HG03039 (cell line): ENCODE results near the gene POLD4.

ENCODE experiments used
- ATAC-seq: cut with Tn5 transposase; IDR thresholded peaks from one replicate; pipeline ENCODE4 v1.9.1; 2021; ENCODE audit warnings: mild to moderate bottlenecking, moderate library complexity; ENCODE audit not compliant: unreplicated experiment

Gene POLD4

DNA sequence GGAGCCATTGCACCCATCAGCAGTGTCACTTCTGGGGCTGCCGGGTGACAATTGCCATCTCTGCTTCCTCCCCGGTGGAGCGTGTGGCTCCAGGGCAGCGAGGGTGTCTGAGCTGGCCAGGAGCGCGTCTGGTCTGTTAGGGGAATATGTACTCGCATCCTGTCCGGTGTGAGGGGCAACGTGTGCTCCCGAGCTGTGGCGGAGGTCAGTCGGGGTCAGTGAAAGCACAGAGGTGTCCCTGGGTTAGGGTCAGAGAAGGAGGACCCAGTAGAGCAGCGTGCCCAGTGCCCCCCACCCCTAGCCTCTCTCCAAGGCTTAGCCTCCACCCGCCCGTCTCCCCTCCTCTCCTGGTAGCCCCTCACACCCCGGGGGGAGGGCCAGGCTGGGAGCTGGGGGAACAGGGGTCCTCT is 18.6 kb upstream of the POLD4 start:
- ATAC-seq, result no peak

DNA sequence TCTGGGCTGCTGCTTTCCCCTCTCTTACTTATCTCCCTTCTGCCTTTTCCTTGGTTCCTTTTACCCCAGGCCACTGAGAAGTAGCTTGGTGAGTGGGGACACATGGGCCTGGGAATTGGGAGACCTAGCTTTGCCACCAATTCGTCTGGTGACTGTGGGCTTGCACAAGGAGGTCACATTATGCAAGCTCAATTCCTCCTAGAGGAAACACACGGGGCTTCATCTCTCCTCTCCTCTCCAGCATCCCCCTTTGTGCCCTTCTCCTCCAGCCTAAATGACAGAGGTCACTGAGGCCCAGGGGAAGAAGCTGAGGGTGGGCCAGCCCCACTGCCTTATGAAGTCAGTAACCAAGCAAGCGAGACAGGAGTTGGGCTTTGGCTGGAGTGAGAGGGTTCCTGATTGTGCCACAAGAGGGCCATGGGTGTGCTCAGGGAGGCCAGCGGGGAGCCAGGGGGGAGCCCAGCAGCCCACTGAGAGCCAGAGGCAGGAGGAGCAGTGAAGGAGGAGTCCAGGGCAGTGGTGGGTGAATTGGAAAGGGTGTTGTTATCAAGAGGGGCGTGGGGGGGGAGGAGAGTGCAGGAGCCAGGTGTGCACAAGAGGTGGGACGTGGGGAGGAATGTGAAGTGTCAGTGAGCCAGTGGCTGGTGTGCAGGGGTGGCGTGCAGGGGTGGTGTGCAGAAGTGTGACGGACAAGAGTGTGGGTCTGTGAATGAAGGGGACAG is 18.0 kb upstream of the POLD4 start:
- ATAC-seq, result no peak

DNA sequence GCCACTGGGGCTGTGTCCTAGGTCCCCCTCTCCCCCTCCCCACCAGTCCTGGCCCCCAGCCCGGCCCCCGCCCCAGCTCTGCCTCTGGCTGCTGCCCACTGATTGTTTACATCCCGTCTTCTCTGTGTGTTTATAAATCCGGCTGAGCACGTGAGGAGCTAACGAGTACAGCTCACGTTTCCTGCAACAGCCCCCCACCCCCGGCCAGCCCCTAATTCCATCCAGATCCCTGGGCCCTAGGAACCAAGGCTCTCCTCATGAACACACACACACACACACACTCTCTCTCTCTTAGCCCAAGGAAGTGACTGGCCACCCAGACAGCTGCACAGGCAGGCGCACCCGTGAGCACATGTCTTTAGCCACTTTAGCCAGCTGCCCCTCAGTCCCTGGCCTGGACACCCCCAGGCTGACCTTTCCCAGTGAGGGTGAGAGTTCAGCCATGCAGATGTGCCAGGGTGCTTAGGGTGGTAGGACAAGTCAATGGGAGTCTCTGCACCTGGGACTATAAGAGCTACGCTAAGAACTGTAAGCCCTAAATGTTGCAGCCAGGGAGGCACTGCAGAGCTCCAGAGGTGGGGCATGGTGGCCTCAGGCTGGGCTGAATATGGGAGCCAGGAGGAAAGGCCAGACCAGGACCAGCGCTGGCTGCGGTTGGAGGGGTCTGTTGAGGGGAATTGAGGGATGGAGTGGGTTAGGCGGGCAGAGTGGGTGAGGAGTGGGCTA is 17.2 kb upstream of the POLD4 start:
- ATAC-seq, result no peak

DNA sequence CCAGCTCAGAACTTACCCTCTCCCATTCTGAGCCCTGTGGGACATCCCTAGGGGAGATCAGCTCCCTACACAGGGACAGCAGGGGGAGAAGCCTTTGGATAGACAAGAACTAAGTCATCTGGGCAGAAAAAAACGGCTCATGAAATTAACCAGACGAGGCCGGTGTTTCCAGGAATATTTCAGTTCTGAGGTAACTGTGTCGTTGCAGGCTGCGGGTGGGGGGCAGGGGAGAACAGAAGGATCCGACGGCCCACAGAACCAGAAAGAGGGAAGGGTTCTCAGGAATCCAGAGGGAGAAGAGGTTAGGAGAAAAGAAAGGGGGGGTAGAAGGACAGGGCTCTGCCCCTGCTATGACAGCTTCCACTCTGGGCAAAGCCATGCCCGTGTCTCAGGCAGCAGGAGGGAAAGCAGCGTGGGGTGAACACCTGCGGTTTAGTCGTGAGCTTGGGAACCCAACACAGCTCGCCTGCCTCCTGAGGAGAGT is 16.5 kb upstream of the POLD4 start:
- no peak for ATAC-seq

- no peak for ATAC-seq
Observed at GRCh38 chr11:67369275-67369674, 15.9 kb upstream of the POLD4 start.

GRCh38 chr11:67368621-67369020 is 15.3 kb upstream of the POLD4 start:
- ATAC-seq, result no peak

DNA sequence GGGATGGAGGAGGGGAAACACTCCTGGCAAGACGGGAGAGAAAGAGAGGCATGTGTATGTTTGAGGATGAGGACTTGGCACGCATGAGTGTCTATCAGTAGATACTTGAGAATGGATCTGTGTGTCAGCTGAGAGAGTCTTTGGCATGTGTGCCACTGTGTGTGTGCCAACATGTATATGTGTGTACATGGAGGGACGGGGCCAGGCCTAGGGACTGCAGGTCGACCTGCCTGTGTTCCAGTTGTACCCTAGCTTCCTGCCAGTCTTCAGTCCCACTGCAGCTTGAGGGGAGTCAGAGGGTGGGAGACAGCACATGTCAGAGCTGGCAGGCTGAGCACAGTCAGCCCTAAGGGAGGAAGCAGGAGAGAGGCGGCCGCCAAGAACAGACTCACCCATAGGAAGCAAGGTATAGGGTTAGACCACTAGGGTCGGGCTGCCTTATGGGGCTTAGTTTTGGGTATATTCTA is 14.4 kb upstream of the POLD4 start:
- ATAC-seq, result no peak

GRCh38 chr11:67366961-67367760 is 13.8 kb upstream of the POLD4 start:
- ATAC-seq, result no peak

DNA sequence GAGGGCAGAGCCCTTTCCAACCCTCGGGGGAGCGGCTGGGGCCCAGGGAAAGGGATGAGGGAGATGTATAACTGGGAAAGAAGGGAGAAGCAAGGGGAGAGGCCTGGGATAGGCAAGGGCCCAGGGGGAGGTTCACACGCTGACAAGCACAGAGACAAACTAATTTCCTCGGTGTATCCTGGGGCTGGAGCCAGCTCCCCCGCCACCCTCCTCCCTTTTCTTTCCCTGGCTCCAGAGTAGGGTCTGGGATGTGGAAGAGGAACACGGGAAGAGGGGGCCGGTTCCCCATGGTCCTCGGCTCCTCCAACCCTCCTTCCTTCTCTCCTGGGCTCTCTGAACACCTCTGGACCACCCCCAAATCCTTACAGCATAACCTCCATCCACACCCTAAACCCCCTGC is 13.2 kb upstream of the POLD4 start:
- ATAC-seq, result no peak

DNA sequence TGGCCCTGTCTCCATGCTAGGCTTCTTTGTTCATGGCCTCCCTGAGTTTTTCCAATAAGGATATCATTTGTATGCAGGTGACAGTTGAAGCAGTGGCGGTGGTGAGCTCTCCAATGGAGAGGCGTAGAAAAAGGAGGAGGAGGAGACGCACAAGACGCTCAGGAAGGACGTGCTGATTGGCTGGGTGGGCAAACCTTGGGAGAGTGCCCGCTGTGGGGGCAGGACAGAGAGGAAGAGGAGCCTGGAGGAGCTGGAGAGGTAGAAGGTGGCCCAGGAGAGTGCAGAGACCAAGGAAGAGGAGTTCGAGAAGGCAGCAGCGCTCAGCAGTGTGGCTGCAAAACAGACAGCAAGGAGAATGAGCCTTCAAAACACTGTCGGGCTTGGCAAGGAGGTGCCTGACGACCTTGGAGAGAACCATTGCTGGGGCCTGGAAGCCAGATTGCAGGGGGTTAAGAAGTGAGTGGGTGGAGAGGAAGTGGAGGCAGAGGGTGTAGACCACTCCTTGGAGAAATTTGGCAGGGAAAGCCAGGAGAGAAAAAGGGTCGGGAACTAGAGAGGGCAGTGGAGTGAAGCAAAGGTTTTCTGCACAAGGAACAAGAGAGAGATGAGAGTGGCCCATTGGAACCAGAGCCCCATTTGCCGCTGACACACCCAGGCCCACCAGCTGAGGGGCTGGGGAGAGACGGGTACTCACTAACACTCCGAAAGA is 12.5 kb upstream of the POLD4 start:
- ATAC-seq, result no peak

GRCh38 chr11:67364783-67365722 is 11.7 kb upstream of the POLD4 start:
- ATAC-seq, result no peak

DNA sequence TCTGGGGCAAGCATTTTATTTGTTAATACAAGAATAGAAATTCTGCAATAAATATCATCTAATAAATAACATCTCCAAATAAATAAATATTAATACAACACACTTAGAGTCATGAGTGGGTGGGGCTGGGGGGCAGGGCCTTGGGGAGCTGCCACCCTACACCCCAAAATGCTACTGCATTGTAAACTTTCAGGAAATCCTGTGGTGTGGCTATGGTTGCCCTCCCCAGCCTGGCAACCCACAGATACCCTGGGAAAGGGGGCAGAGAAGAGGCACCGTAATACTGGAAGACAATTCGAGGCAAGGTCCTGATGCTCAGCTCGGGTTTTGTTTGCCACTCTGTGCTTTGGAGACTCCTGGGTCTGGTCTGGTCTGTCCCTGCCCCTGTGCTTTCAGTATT is 10.8 kb upstream of the POLD4 start:
- ATAC-seq, result no peak

GRCh38 chr11:67357831-67358670 is 4.7 kb upstream of the POLD4 start:
- no peak for ATAC-seq

DNA sequence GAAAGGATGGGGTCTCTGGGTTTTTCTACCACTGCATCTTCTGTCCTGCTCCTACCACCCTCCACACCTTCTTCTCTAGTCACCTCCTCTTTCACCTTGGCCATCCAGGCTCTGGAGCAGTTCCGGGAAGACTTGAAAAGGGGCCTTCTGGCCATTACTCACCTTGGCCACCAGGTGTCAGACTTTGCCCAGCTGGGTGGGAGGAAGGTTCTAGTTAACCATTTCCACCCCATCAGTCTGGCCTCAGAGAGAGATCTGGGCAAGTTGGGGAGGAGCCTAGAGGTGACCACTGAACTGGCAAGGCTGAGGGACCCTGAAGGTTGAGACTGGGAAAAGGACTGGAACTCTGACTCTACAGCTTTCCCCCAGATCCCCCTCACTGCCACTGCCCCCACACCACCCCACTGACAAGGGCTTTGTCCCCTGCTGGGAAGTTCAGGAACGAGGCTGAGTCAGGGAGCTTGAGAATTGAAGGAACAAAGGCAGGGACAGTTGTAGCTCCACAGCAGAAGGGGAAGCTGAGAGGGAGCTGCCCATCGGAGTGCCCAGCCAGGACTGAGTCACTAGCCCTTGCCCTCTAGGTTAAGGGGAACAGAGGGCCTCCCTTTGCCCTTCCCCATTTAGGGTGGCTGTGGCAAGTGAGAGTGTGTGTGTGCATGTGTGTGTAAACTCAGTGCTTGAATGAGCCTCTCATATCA is 3.7 kb upstream of the POLD4 start:
- no peak for ATAC-seq

DNA sequence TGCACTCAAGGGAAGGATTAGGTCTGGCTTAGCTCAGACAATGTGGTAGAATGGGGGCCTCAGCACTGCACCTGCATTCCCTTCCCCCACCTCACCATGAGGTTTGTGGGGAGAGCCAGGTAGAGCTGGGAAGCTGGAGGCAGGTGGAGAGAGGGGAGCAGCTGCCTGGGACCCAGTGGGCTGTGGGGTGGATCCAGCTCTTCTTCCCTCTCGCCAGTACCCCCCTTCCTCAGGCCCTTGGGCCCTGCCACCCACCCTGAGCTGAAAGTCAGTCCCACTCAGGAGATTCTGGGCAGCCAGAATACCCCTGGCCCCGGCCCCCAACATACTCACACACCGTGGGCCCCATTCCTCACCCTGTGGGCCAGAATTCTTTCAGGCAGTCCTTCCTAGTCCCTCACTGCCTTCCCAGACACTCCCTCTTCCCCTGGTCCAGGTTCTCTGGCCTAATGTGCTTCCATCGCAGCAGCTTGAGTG is 3.1 kb upstream of the POLD4 start:
- ATAC-seq, result no peak

- ATAC-seq, result no peak
Observed at GRCh38 chr11:67355794-67356386, 2.5 kb upstream of the POLD4 start.

- no peak for ATAC-seq
Observed at GRCh38 chr11:67355023-67355793, 1.9 kb upstream of the POLD4 start.
